Stimulated activated CD4-positive, alpha-beta T cell treated with anti-CD3 and anti-CD28 coated beads, Interleukin-2, amount 100 ng/mL, for 4 hours (primary cell): ENCODE results near the gene ZNF180.
"Not testable (repeated sequence)": the region's sequence is repeated elsewhere in the genome, so short reads cannot be mapped to it uniquely, and the experiment has no call there.

Experiments used
- DNase-seq: peaks from one replicate; pipeline ENCODE4 v3.0.0-alpha.2; 2020; ENCODE audit warnings: low read depth

The ZNF180 gene

GRCh38 chr19:44496711-44497110 is 3.6 kb downstream of the ZNF180 start:
- no peak for DNase-seq

DNA sequence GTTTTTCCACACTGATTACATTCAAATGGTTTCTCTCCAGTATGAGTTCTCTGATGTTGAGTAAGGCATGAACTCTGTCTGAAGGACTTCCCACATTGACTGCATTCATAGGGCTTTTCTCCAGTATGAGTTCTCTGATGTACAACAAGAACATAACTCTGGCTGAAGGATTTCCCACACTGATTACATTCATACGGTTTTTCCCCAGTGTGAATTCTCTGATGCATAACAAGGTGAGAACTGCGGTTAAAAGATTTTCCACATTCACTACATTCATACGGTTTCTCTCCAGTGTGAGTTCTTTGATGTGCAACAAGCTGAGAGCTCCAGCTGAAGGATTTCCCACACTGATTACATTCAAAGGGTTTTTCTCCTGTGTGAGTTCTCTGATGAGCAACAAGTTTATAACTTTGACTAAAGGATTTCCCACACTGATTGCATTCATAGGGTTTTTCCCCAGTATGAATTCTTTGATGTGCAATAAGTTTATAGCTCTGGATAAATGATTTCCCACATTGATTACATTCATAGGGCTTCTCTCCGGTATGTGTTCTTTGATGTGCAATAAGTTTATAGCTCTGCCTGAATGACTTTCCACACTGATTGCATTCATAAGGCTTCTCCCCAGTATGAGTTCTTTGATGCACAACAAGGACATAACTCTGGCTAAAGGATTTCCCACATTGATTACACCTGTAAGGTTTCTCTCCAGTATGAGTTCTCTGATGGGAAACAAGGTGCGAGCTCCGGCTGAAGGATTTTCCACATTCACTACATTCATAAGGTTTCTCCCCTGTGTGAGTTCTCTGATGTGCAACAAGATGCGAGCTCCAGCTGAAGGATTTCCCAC is 23.5 kb downstream of the ZNF180 start:
- DNase-seq: no peak

GRCh38 chr19:44468730-44469129 is 31.6 kb downstream of the ZNF180 start:
- DNase-seq: not testable (repeated sequence)

GRCh38 chr19:44462600-44463286 is 37.6 kb downstream of the ZNF180 start:
- not testable (repeated sequence) for DNase-seq

DNA sequence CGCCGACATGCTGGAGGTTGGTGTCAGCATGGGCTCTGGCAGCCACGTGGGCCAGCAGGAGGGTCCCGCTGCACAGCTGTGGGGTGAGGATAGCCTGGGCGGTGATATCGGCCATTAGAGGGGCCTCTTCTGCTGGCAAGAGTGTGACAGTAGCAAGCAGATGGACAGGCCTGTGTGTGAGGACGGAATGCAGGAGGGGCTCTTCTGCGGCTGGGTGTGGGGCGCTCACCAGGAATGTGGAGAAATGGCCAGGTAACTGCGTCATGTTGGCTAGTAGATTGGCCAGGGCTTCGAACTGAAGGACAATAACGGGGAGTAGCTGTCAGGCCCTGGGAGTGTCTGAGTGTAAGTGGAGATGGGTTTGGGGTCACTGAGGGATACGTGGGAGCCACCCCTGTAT is 44.3 kb downstream of the ZNF180 start:
- not testable (repeated sequence) for DNase-seq

GRCh38 chr19:44455100-44455499 is 45.2 kb downstream of the ZNF180 start:
- no peak for DNase-seq

- DNase-seq: no peak
Observed at GRCh38 chr19:44452367-44452766, 48.0 kb downstream of the ZNF180 start.

GRCh38 chr19:44451687-44452086 is 48.6 kb downstream of the ZNF180 start:
- DNase-seq: no peak

GRCh38 chr19:44447916-44448674 is 52.2 kb downstream of the ZNF180 start, which contains the start of gene ZNF229:
TSS of gene ZNF229 (minus strand) at chr19:44448472. CDS start at chr19:44442847, 5,625 bp downstream.
- peak; percentile 56 for DNase-seq

DNA sequence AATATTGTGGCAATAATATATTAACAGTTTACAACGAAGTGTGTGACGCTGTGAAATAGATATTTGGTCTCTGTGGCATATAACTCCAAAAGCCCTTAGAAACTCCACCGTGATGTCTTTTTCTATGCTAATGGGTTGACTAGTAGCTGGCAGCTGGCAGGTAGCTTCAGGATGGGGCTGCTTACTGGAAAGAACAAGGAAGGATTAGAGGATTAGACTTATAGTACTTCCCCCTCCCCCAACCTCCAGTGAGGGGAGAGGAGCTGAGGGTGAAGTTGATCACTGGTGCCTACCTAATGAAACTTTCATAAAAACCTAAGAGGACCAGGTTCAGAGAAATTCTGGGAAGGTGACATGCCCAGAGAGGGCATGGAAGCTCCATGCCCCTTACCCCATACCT is 61.9 kb downstream of the ZNF180 start:
- no peak for DNase-seq

DNA sequence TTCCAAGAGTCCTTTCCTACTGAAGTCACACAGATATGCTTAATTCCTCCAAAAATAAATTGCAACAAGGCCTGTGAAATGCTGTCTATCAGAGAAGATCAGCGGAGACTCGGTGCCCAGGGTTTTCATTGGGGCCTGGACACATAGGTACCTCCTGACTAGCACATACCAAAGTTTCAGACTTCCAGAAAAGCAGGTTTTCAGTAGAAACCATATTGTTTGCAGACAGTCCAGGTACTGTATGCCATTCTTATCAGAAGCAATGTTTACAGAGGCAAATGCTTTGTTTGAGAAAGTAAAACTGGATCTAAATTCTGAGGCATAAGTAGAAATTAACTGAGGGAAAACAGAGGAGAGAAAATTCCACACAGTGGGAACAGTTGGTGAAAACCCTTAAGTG is 64.9 kb downstream of the ZNF180 start:
- no peak for DNase-seq

- no peak for DNase-seq
Observed at GRCh38 chr19:44430956-44431355, 69.4 kb downstream of the ZNF180 start.
